ENCODE results near the gene ANKRD13D.
"Not testable (repeated sequence)": the region's sequence is repeated elsewhere in the genome, so short reads cannot be mapped to it uniquely, and the experiment has no call there.

Gene ANKRD13D

GRCh38 chr11:67256477-67257135, 32.5 kb upstream of the ANKRD13D start:
- H3K27me3 ChIP-seq (ENCODE audit: insufficient read depth, low read length) = no peaks in the 10 kb centered on the region
- no peaks in the 10 kb centered on the region for H3K9me3 ChIP-seq (ENCODE audit: low read length)
- H3K27ac ChIP-seq (ENCODE audit: low read depth, low read length, poor library complexity, severe bottlenecking) = no peak overlapping the region
- H3K36me3 ChIP-seq (ENCODE audit: insufficient read depth, low read length) = peaks cover 57% of the 10 kb centered on the region
- no peaks in the 10 kb centered on the region for H3K4me1 ChIP-seq (ENCODE audit: insufficient read depth, low read length, severe bottlenecking)
- H2AFZ ChIP-seq (ENCODE audit: low read length) = no peak overlapping the region
- H3K4me2 ChIP-seq (ENCODE audit: low read length) = no peak overlapping the region
- no peaks in the 10 kb centered on the region for H3K79me2 ChIP-seq (ENCODE audit: insufficient read depth, low read length)
- TF ChIP-seq EZH2 (IDR thresholded peaks at IDR 0.05; ENCODE audit: borderline replicate concordance, low read length) (no peak), CTCF (IDR thresholded peaks at IDR 0.05; ENCODE audit: low read length) (no peak)
- H3K9me2 ChIP-seq (ENCODE audit: low read depth, low read length) = no peaks in the 10 kb centered on the region
- no peaks in the 10 kb centered on the region for H3F3A ChIP-seq (ENCODE audit: insufficient read depth, low read length)
- H3K9ac ChIP-seq (ENCODE audit: low read length) = no peak overlapping the region
- no peaks in the 10 kb centered on the region for H4K20me1 ChIP-seq (ENCODE audit: insufficient read depth, low read length)
- H3K4me3 ChIP-seq (ENCODE audit: low read depth, low read length, poor library complexity, severe bottlenecking) = no peak overlapping the region

DNA sequence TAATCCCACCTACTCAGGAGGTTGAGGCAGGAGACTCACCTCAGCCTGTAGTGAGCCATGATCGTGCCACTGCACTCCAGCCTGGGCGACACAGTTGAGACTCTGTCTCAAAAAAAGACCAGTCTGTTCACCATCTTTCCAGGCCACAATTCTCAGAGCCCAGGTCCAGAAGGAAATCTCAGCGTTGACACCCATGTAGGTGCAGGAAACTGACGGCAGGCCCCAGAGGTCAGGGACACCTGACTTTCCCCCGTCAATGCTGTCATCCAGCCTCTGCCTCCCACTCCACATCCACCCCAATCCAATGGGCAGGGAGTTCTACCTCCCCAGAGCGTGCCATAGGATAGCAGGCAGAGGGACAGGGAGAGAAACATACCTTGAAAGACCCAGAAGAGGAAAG, 28.7 kb upstream of the ANKRD13D start:
- no peak overlapping the region for H3K4me3 ChIP-seq (ENCODE audit: low read depth, low read length, poor library complexity, severe bottlenecking)
- no peaks in the 10 kb centered on the region for H3K27me3 ChIP-seq (ENCODE audit: insufficient read depth, low read length)
- H3K4me1 ChIP-seq (ENCODE audit: insufficient read depth, low read length, severe bottlenecking) = peaks cover 13% of the 10 kb centered on the region
- H3K9me3 ChIP-seq (ENCODE audit: low read length) = no peaks in the 10 kb centered on the region
- H3K36me3 ChIP-seq (ENCODE audit: insufficient read depth, low read length) = peaks cover 19% of the 10 kb centered on the region
- TF ChIP-seq CTCF (IDR thresholded peaks at IDR 0.05; ENCODE audit: low read length) (no peak), EZH2 (IDR thresholded peaks at IDR 0.05; ENCODE audit: borderline replicate concordance, low read length) (no peak)
- no peak overlapping the region for H3K9ac ChIP-seq (ENCODE audit: low read length)
- H4K20me1 ChIP-seq (ENCODE audit: insufficient read depth, low read length) = no peaks in the 10 kb centered on the region
- H2AFZ ChIP-seq (ENCODE audit: low read length) = no peak overlapping the region
- H3F3A ChIP-seq (ENCODE audit: insufficient read depth, low read length) = no peaks in the 10 kb centered on the region
- no peaks in the 10 kb centered on the region for H3K9me2 ChIP-seq (ENCODE audit: low read depth, low read length)
- no peak overlapping the region for H3K27ac ChIP-seq (ENCODE audit: low read depth, low read length, poor library complexity, severe bottlenecking)
- no peak overlapping the region for H3K4me2 ChIP-seq (ENCODE audit: low read length)
- no peaks in the 10 kb centered on the region for H3K79me2 ChIP-seq (ENCODE audit: insufficient read depth, low read length)

GRCh38 chr11:67260885-67261639, 28.0 kb upstream of the ANKRD13D start:
- not testable (repeated sequence) for H3K9ac ChIP-seq (ENCODE audit: low read length); H3F3A ChIP-seq (ENCODE audit: insufficient read depth, low read length); H3K4me2 ChIP-seq (ENCODE audit: low read length); H3K4me3 ChIP-seq (ENCODE audit: low read depth, low read length, poor library complexity, severe bottlenecking); H3K9me3 ChIP-seq (ENCODE audit: low read length); H3K27ac ChIP-seq (ENCODE audit: low read depth, low read length, poor library complexity, severe bottlenecking); H2AFZ ChIP-seq (ENCODE audit: low read length); H3K9me2 ChIP-seq (ENCODE audit: low read depth, low read length); H3K27me3 ChIP-seq (ENCODE audit: insufficient read depth, low read length); H4K20me1 ChIP-seq (ENCODE audit: insufficient read depth, low read length); H3K79me2 ChIP-seq (ENCODE audit: insufficient read depth, low read length)
- Histone ChIP-seq H3K4me1 (ENCODE audit: insufficient read depth, low read length, severe bottlenecking) (peaks cover 18% of the 10 kb centered on the region), H3K36me3 (ENCODE audit: insufficient read depth, low read length) (peaks cover 12% of the 10 kb centered on the region)

- Histone ChIP-seq H3K27me3 (ENCODE audit: insufficient read depth, low read length) (no peaks in the 10 kb centered on the region), H3F3A (ENCODE audit: insufficient read depth, low read length) (no peaks in the 10 kb centered on the region), H3K9me2 (ENCODE audit: low read depth, low read length) (no peaks in the 10 kb centered on the region), H3K79me2 (ENCODE audit: insufficient read depth, low read length) (no peaks in the 10 kb centered on the region), H3K9ac (ENCODE audit: low read length) (no peak overlapping the region), H3K27ac (ENCODE audit: low read depth, low read length, poor library complexity, severe bottlenecking) (no peak overlapping the region), H2AFZ (ENCODE audit: low read length) (no peak overlapping the region), H3K9me3 (ENCODE audit: low read length) (no peaks in the 10 kb centered on the region), H3K4me2 (ENCODE audit: low read length) (no peak overlapping the region), H3K4me1 (ENCODE audit: insufficient read depth, low read length, severe bottlenecking) (peaks cover 19% of the 10 kb centered on the region), H4K20me1 (ENCODE audit: insufficient read depth, low read length) (no peaks in the 10 kb centered on the region), H3K36me3 (ENCODE audit: insufficient read depth, low read length) (peaks cover 7% of the 10 kb centered on the region), H3K4me3 (ENCODE audit: low read depth, low read length, poor library complexity, severe bottlenecking) (no peak overlapping the region)
- TF ChIP-seq CTCF (IDR thresholded peaks at IDR 0.05; ENCODE audit: low read length) (no peak), EZH2 (IDR thresholded peaks at IDR 0.05; ENCODE audit: borderline replicate concordance, low read length) (no peak)
Observed at GRCh38 chr11:67261640-67261945, 27.5 kb upstream of the ANKRD13D start.
